Breast epithelium (tissue), 4 donors: ENCODE results near the gene PHC2. TPM values are rescaled to one million over a fixed set of nuclear protein-coding genes. Genes with fewer than 3 reads are reported as not detected.

ENCODE experiments used
- DNase-seq, 2 donors: peaks; one replicate each; pipeline ENCODE4 v3.0.0-alpha.2; 2019; ENCODE audit warnings: low spot score in 2 of 2
- H3K27ac ChIP-seq, 2 donors: fragments of 200-600 bp; sonication (generic) in 1 of 2; one replicate each; pipeline ENCODE4 v1.5.1; 2016 to 2019; ENCODE audit warnings: mild to moderate bottlenecking in 1 of 2
- H3K27me3 ChIP-seq, 2 donors: fragments of 200-600 bp; sonication (generic) in 1 of 2; one replicate each; pipeline versions ENCODE4 v1.5.1 to v1.6.0; 2017 to 2019; ENCODE audit warnings: control low read depth in 1 of 2, mild to moderate bottlenecking in 1 of 2
- H3K36me3 ChIP-seq: fragments of 200-600 bp; one replicate; pipeline ENCODE4 v1.5.1; 2019
- H3K4me1 ChIP-seq, 2 donors: fragments of 200-600 bp; sonication (generic); one replicate each; pipeline ENCODE4 v1.5.1; 2016 to 2019; ENCODE audit warnings: control low read depth in 1 of 2
- H3K4me3 ChIP-seq, 3 donors: fragments of 200-600 bp; sonication (generic); 1 replicate in 2 of 3; 2 replicates in 1 of 3; pipeline ENCODE4 v1.5.1; 2016 to 2019; ENCODE audit warnings: mild to moderate bottlenecking in 3 of 3, moderate library complexity in 2 of 3
- H3K9me3 ChIP-seq, 2 donors: fragments of 200-600 bp; sonication (generic) in 1 of 2; one replicate each; pipeline ENCODE4 v1.5.1; 2016 to 2019; ENCODE audit warnings: control low read depth in 1 of 2
- CTCF ChIP-seq, 3 donors: fragments of 450-650 bp; IDR thresholded peaks; one replicate each; pipeline ENCODE4 v1.5.1; 2016 to 2017; ENCODE audit warnings: antibody characterized with exemption in 3 of 3, mild to moderate bottlenecking in 3 of 3, moderate library complexity in 3 of 3
- POLR2A ChIP-seq: fragments of 450-650 bp; IDR thresholded peaks from one replicate; pipeline ENCODE4 v1.6.1; 2016; ENCODE audit warnings: antibody characterized with exemption, mild to moderate bottlenecking, moderate library complexity
- POLR2AphosphoS5 ChIP-seq, 3 donors: sonication (generic); formaldehyde crosslinking; IDR thresholded peaks; one replicate each; pipeline ENCODE4 v1.6.1; 2017; ENCODE audit warnings: antibody characterized with exemption in 3 of 3
- intact Hi-C: fragments of 100-400 bp; cut with DNase I; formaldehyde crosslinking; loops from one replicate; pipeline ENCODE4 v1.15.1; 2023; ENCODE audit warnings: low total_unique reads
- total RNA-seq, 3 donors: library from RNA; depleted of rRNA; stranded (reverse); fragments of >200 nt; gene quantifications; one replicate each; pipeline ENCODE4 v1.1.0, GENCODE V29; 2016

PHC2 gene
- total RNA-seq, 3 donors from 2014 or later: 103 to 214 (median 134) TPM

GRCh38 chr1:33275195-33275594 is 155.7 kb downstream of the PHC2 start:
- H3K9me3 ChIP-seq: no peaks in the 10 kb centered on the region
- no peaks in the 10 kb centered on the region for H3K27me3 ChIP-seq
- no peaks in the 10 kb centered on the region for H3K36me3 ChIP-seq
- TF ChIP-seq CTCF (IDR thresholded peaks at IDR 0.05) (no peak), POLR2A (no peak)
- DNase-seq: peak in 1 of 2 donors; percentile 39
- no peak overlapping the region for H3K4me3 ChIP-seq
- H3K27ac ChIP-seq: peak overlapping the region in 1 of 2 donors; percentile 66
- intact Hi-C loops: no loop called here
- no peaks in the 10 kb centered on the region for H3K4me1 ChIP-seq

- peak in 1 of 2 donors; percentile 14 for DNase-seq
- Histone ChIP-seq H3K4me1 (no peaks in the 10 kb centered on the region), H3K27ac (peak overlapping the region in 1 of 2 donors; percentile 43), H3K36me3 (no peaks in the 10 kb centered on the region), H3K4me3 (no peak overlapping the region), H3K27me3 (no peaks in the 10 kb centered on the region), H3K9me3 (no peaks in the 10 kb centered on the region)
- TF ChIP-seq POLR2A (no peak), POLR2AphosphoS5 (IDR thresholded peaks at IDR 0.05) (no peak), CTCF (IDR thresholded peaks at IDR 0.05) (no peak)
- intact Hi-C loops: no loop called here
Measured at GRCh38 chr1:33274446-33274845, 156.4 kb downstream of the PHC2 start.

GRCh38 chr1:33273961-33274371 is 156.9 kb downstream of the PHC2 start:
- H3K4me3 ChIP-seq: no peak overlapping the region
- no peaks in the 10 kb centered on the region for H3K27me3 ChIP-seq
- H3K27ac ChIP-seq: peak overlapping the region in 1 of 2 donors; percentile 43
- TF ChIP-seq POLR2A: no peak
- TF ChIP-seq CTCF (IDR thresholded peaks at IDR 0.05): no peak
- TF ChIP-seq POLR2AphosphoS5 (IDR thresholded peaks at IDR 0.05): no peak
- H3K4me1 ChIP-seq: no peaks in the 10 kb centered on the region
- H3K9me3 ChIP-seq: no peaks in the 10 kb centered on the region
- no peaks in the 10 kb centered on the region for H3K36me3 ChIP-seq
- intact Hi-C loops: no loop called here
- DNase-seq: peak in 1 of 2 donors; percentile 19

Other genes starting within 250 kb of the PHC2 start
- gene TRIM62, start 249.1 kb downstream of the PHC2 start, total RNA-seq: 10 to 100 TPM in 1 of 3 donors, 1 to 10 TPM in 2; 4.3 to 10.8 (median 7.2) TPM
- gene ZNF362, start 174.6 kb downstream of the PHC2 start, total RNA-seq: 10 to 100 TPM; 11.7 to 16.0 (median 15.7) TPM
- not detected for gene A3GALT2, start 110.0 kb downstream of the PHC2 start, total RNA-seq
- gene ZSCAN20, start 41.5 kb upstream of the PHC2 start, total RNA-seq: 1 to 10 TPM; 4.2 to 7.9 (median 7.5) TPM